Activated T-helper 1 cell treated with anti-CD3 and anti-CD28 coated beads, Interleukin-2, amount 50 U/mL, for 16 hours (primary cell): ENCODE measurements around the gene DGKZ.
A peak's percentile ranks its signal among the peaks of the same experiment; 100 is the strongest.

Experiments used
- DNase-seq, 2 donors: peaks; one replicate each; pipeline ENCODE4 v3.0.0-alpha.2; 2020; ENCODE audit warnings: low read depth in 1 of 2, low spot score in 1 of 2

DGKZ gene

DNA sequence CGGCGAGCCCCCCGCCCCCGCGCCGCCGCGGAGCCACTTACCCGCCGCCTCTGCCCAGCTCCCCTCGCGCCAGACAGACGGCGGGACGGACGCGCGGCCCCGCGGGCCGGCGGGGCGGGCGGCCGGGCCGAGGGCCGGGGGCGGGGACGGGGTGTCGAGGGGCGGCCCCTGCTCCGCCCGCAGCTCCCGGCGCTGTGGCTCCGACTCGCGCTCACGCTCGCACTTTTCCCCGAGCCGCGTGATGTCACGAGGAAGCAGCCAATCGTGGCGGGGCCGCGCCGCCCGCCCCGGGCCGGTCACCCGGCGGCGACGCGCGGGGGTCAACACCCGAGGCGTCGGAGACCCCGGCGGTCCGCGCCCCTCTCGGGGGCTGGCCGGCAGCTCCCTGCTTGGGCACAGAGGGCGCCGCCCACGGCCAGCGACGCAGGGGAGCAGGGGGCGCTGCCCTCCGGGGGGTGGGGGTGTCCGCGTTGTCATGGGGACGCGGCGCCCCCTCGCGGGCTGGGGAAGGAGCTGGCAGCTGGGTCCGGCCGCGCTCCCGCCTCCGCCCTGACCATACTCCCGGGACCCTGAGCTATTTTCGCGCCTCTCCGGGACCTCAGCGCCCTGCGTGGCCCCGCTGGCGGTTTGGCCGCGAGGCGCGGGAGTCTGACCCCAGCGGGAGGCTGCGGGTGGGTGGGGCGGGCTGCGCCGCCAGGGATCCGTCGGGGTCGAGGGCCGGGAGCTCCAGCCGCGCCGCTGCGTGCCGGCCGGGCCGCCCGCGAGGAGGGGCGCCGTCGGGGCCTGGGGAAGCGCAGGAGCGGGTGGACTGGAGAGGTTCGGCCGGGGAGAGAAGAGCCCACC lies 44.5 kb downstream of the DGKZ start, which contains the start of gene CHRM4:
Gene CHRM4 (minus strand): TSS at position 199 of the 843 bp plus-strand sequence. CDS start 5,219 bp downstream, outside the sequence.
- DNase-seq = no peak

GRCh38 chr11:46392421-46393230 lies 45.4 kb downstream of the DGKZ start:
- peak; percentile 60 to 61 for DNase-seq

- DNase-seq = no peak
Observed at GRCh38 chr11:46393231-46393616, 46.0 kb downstream of the DGKZ start.

- no peak for DNase-seq
Observed at GRCh38 chr11:46393759-46394158, 46.5 kb downstream of the DGKZ start.

DNA sequence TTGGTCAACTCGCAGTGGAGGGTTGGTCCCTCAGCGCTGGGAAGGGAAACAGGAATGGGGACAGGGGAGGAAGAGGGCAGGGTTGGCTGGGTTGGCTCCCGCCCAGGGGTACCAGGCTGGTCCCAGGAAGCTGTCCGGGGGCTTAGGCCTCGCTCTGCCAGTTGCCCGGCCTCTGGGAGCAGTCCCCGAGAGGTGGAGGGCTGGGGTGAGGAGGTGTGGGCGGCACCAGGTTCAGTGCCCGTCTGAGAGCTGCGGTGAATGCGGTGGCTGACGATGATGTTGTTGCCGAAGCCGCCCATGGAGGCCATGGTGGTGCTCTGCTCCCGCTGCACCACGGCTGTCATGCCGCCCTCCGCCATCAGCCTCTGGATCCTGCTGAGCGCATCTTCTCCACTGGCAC lies 50.3 kb downstream of the DGKZ start:
- no peak for DNase-seq

GRCh38 chr11:46402957-46403902 lies 56.0 kb downstream of the DGKZ start:
- no peak for DNase-seq

- DNase-seq = no peak
Observed at GRCh38 chr11:46404476-46405017, 57.3 kb downstream of the DGKZ start.

DNA sequence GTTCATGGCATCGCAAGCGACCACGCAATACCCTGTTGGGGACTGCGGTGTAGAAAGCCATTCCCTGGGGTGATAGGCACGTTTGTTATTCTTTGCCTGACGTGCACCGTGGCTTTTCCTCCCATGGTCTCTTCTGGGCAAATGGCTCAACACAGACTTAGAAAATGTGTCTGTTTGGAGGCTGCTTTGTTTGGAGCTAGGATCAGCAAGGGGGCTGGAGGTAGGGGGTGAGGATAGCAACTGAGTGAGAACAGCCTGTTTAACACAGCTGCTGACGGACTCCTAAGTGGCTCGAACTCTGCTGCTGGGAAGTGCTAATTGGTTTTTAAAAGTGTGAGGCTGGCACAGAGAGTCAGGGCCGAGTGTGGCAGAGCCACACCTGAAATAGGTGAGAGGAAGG lies 60.4 kb downstream of the DGKZ start:
- no peak for DNase-seq

DNA sequence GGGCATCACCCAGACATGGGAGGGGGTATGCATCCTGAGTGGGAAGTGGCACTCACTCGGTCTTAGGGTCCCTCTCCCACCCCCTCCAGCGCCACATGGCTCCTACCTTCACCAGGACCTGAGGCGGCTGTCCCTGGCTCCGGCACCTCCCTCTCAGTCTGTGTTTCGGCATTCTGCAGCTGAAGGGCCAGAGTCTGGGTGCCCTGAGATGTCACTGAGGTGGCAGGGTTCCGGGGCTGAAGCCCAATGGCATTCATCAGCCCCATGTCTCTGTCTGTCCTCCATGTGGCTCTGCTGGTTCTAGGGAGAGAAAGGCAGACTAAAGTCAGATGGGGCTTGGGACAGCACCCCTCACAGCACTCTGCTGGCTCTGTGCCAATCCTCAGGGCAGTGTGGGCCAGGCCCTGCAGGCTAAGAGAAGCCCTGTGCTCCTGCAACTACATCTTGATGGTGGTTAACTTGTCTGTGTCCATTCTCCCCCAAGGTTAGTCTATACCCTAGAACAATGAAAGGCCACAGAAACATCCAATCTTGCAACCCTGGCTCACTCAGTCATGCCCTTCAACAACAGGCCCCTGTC lies 61.2 kb downstream of the DGKZ start:
- DNase-seq = no peak

DNA sequence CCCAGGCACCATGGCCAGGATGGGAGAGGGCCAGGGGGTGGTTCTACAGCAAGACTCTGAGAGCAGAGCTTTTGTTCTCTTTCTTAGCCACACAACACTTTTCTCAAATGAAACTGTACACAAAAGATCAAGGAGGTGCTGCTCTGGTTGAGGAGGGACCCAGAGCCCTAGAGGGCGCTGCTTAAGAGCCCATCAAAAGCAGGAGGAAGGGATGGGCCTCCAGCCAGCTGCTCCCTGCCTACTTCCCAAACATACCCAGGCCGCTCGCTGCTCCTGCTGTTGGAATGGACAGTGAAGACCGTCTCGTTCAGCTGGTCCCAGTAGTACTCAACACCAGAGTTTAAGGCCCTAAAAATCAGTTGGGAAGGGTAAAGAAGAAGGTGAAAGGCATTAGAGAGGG lies 62.8 kb downstream of the DGKZ start:
- no peak for DNase-seq

GRCh38 chr11:46413760-46414465 lies 66.7 kb downstream of the DGKZ start:
- DNase-seq = no peak

- no peak for DNase-seq
Observed at GRCh38 chr11:46414466-46414796, 67.2 kb downstream of the DGKZ start.

DNA sequence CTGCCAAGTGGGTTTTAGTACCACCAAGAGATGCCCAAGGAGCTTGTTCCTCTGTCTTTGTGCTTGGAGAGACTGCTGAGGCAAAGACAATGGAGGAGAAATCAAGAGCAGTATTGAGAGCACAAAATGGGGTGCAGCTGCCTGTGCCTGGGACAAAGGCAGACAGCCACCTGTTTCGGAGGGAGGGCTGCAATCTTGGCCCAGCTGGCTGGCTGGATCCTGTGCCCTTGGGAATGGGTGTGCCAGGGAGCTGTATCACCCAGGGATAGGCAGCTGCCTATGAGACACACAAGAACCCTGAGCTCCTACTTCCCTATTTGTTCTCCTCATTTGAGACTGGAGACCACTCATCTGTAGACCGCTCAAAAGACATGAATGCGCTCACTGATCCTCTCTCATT lies 67.6 kb downstream of the DGKZ start:
- no peak for DNase-seq

DNA sequence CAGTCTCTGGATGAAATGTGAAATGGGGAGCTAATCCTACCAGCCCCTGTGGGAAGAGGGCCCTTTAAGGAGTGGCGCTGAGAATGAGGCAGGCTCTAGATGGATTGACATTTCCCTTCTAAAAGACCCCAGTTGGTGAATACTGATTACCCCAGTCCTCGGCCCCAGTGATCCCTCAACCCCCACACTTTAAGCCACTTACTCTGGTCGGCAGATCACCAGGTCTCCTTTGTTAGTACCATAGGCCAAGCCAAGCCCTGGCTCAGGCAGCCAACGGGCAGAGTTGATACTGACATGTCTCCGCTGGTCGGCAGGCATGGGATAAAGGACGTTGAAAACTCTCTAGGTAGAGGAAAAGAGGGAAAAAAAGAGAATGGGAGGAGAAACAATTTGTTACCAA lies 70.4 kb downstream of the DGKZ start:
- no peak for DNase-seq

GRCh38 chr11:46418751-46419150 lies 71.5 kb downstream of the DGKZ start:
- DNase-seq = no peak

DNA sequence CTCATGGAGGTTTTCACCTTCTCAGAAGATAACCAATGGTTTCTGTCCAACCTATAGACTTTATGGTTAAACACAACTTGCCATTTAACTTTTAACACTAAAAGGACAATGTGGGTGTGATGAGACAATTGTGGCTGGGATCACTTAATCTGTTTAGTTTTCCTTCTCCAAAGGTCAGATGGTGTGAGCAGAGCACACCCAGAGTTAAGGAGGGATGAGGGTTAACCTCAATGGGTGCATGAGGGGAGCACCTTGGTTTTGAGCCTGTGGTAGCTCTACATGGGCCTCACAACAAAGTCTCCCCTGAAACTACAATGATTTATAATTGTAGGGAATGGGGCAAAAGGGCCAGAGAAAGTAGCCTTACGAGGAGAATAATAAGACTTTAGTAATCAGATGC lies 73.2 kb downstream of the DGKZ start:
- DNase-seq = no peak

GRCh38 chr11:46421257-46421880 lies 74.1 kb downstream of the DGKZ start:
- DNase-seq = no peak

- DNase-seq = no peak
Observed at GRCh38 chr11:46422588-46422987, 75.3 kb downstream of the DGKZ start.

DNA sequence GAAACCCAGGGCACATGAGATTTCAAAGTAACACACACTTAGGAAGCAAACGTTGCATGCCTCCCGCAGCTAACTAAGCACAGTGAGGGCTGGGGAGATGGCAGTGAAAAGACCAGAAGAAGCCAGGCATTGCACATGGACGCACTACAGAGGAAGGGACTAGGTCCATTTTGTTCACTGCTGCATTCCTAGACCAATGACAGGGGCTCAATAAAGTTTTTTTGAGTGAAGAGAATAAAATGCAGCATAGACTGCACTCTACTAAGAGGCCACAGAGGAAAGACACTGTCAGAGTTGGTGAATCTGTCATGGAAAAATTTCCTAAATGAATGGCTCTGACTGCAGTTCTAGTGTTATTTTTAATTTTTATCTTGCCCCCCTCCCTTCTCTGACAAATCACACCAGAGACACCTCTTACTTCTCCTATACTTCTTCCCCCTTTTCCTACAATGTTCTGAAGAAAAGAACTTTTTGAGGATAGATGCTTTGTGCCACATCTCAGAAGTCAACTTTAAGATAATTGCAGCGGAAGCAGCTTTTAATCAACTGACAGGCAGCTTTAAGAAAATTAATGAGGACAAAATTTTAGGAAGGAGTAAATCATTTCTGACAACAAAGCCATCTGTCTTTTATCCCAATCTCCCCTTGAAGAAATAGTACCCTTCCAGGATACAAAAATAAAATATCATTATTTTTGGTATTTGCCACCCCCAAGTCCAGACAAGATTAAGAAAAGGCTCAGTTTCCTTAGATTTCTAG lies 79.1 kb downstream of the DGKZ start:
- no peak for DNase-seq
